Subcutaneous adipose tissue (tissue), 4 donors: ENCODE data around the gene STAMBP. TPM values are rescaled to one million over a fixed set of nuclear protein-coding genes. Genes with fewer than 3 reads are reported as not detected.

Experiments
- total RNA-seq, 4 donors: library from RNA; depleted of rRNA; stranded (reverse); fragments of >200 nt; gene quantifications; one replicate each; pipeline ENCODE4 v1.1.0, GENCODE V29; 2016
- TF ChIP-seq, protein P1 (sequence below): fragments of 450-650 bp; IDR thresholded peaks from one replicate; pipeline ENCODE4 v1.5.1; 2016; ENCODE audit warnings: low read depth, mild to moderate bottlenecking, control low read depth, antibody characterized with exemption, moderate library complexity

The STAMBP gene
- total RNA-seq, 4 donors from 2014 or later = 26.2 to 36.2 (median 32.3) TPM

GRCh38 chr2:73918856-73919255 is 90.1 kb downstream of the STAMBP start:
- TF ChIP-seq, protein P1, sequence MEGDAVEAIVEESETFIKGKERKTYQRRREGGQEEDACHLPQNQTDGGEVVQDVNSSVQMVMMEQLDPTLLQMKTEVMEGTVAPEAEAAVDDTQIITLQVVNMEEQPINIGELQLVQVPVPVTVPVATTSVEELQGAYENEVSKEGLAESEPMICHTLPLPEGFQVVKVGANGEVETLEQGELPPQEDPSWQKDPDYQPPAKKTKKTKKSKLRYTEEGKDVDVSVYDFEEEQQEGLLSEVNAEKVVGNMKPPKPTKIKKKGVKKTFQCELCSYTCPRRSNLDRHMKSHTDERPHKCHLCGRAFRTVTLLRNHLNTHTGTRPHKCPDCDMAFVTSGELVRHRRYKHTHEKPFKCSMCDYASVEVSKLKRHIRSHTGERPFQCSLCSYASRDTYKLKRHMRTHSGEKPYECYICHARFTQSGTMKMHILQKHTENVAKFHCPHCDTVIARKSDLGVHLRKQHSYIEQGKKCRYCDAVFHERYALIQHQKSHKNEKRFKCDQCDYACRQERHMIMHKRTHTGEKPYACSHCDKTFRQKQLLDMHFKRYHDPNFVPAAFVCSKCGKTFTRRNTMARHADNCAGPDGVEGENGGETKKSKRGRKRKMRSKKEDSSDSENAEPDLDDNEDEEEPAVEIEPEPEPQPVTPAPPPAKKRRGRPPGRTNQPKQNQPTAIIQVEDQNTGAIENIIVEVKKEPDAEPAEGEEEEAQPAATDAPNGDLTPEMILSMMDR = no peak

DNA sequence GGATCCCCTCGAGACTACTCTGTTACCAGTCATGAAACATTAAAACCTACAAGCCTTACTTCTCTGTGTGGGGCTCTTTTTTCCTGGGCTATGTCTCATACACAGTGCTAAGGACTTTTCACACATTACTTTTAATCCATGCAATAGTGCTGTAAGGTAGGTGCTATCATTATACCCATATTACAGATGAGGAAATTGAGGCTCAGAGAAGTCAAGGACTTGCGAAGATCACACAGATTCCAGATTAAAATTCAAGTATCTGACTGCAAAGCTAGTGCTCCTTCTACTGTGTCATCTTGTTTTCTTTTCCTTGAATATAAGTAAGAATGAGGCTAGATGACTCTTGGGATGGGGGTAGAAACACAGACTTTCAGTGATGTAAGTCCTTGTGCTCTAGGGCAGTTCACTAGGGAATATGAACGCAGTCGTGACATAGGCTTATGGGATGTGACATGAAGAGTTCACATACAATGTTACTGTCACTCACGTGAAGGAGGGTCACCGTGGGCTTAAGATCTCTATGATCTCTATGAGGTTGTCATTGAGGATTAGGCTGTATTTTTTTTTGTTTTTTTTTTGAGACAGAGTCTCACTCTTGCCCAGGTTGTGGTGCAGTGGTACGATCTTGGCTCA is 91.0 kb downstream of the STAMBP start:
- TF ChIP-seq, protein P1 = no peak

DNA sequence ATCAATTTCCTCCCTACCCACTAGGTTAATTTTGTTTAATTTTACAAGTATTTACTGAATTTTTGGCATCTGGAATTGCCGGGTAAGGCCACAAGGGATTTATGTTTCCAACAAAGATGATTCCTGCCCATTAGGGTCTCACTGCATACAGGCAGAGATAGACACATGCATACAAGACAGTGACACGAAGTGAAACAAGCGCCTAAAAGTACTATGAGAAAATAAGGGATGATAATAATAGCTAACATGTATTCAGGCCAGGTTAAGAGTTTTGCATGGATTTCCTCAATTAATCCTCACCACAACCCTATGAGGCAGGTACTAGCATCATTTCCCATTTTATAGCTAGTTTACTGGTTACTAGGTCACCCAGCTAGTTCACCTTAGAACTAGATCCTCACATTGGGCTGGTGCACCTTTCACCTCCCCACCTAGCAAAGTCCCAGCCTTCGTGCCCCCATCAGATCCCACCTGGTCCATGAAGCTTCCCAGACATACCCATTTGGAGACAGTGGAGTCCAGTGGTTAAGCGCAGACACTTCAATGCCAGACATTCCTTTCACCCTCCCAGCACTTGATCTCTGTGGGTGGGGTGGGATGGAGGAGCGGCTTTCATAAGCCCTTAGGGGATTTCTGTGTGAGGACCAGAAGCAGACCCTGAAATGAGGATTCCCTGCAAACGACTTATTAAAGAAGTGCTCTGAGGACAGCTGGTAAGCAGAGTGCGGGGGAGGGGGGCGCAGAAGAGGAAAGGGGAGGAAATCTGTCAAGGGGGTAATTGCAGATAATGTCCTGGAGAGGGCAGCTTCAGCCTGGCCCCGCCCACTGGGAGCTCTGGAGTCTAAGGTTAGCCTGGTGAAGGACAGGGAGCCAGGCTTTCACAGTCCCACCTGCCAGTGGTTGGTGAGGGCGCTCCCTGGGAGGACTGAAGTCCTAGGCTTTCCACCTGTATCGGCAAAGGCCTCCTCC is 92.1 kb downstream of the STAMBP start:
- TF ChIP-seq, protein P1 = no peak

DNA sequence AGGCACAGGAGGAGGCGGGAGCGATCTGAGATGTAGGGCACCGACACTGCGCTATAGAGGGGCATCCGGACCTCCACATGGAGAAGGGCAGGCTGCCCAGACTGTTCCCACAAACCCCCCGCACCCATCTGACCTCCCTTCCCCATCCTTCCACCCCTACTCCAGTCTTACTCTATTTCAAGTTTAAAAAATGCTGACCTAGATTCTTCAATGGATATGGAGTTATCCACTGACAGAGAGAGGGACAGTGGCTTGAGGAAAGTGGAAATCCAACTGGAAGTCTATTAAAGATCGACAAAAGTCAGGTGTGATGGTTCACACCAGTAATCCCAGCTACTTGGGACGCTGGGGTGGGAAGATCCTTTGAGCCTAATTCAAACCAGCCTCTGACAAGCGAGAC is 92.8 kb downstream of the STAMBP start:
- TF ChIP-seq, protein P1 = no peak

GRCh38 chr2:73922681-73923080 is 93.9 kb downstream of the STAMBP start:
- TF ChIP-seq, protein P1 = no peak

Other genes with a start within 250 kb of the STAMBP start
- not detected for gene NAT8, start 186.5 kb upstream of the STAMBP start, total RNA-seq
- gene TPRKB, start 91.6 kb upstream of the STAMBP start, total RNA-seq = 10 to 100 TPM; 21.6 to 51.5 (median 28.1) TPM
- 10 to 100 TPM; 23.7 to 40.1 (median 31.6) TPM for gene DUSP11, start 48.9 kb upstream of the STAMBP start, total RNA-seq
- gene C2orf78, start 44.8 kb upstream of the STAMBP start, total RNA-seq = not detected
- 1 to 10 TPM in 3 of 4 donors, under 1 TPM in 1; 0.51 to 8.5 (median 3.1) TPM for gene ACTG2, start 64.0 kb downstream of the STAMBP start, total RNA-seq
- 10 to 100 TPM; 34.8 to 54.0 (median 45.8) TPM for gene DGUOK, start 97.9 kb downstream of the STAMBP start, total RNA-seq
- gene TET3, start 155.9 kb downstream of the STAMBP start, total RNA-seq = 10 to 100 TPM in 1 of 4 donors, 1 to 10 TPM in 3; 5.8 to 11.4 (median 7.8) TPM